ENCODE measurements around the gene KCNC4. TPM values are rescaled to one million over a fixed set of nuclear protein-coding genes. Genes with fewer than 3 reads are reported as not detected.

KCNC4 gene
- polyA plus RNA-seq, 1 donor: 6.7 TPM

DNA sequence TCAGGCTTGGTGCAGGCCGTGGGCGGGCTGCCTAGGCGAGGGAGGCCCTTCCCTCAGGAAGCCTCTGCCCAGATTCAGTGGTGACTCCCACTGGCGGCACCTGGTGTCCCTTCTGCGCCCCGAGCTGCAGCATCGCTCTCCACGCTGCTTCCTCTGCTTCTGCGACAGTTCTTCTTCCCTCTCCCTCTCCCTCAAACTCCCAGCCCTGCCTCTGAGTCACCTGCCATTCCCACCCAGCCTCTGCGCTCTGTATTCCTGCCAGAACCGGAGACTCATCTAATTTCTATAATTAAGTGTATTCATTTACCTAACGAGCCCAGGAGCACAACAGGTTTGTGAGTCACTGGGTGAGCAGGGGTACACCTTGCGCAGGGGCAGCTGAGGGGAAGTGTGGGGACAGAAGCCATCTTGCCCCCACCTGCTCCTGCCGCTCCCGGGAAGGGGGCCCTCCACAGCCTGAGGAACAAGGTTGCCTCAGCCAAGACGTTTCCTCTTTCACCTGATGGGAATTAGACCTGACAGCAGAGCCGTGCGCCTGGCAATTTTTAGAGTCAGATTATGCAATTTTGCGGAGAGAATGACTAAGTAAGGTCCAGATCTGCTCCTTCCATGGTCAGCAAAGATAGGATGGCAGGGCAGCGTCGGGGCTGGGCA is 19.4 kb downstream of the KCNC4 start:
- DNase-seq: no peak

DNA sequence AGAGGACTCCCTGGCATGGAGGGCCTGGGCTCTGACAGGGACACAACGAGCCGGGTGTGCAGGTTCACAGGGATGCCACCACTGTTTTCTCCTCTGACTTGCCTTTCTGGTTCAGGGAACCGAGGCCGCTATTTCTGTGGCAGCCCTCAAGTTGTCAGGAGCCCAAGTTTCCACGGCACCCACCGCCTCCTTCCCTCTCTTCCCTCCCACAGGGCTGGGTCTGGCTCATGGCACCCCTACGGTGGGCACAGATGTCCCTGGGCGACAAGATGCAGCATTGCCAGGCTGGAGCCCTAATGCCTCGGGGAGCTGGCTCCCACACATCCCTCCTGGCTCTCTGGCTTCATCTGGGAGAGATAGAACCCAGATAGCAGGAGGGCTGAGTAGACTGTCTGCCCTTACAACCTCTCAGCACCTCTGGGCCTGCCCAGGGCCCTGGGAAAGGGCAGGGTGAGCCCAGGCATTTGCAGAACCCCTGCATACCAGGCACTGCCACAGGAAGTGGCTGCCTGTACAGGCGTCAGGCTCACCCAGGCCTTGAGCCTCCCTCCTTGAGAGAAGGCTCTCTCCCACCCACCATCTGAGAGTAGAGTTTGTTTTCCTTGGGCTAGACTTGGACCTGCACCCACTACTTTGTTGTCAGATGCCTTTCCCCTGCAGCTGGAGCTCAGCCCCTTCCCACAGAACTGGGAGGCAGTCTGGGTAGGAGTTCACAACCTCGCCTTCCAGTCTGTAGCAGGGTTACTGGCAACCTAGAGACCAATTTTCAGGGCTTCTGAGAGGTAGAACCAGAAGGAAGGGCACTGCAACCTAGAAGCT is 20.5 kb downstream of the KCNC4 start:
- DNase-seq: no peak

DNA sequence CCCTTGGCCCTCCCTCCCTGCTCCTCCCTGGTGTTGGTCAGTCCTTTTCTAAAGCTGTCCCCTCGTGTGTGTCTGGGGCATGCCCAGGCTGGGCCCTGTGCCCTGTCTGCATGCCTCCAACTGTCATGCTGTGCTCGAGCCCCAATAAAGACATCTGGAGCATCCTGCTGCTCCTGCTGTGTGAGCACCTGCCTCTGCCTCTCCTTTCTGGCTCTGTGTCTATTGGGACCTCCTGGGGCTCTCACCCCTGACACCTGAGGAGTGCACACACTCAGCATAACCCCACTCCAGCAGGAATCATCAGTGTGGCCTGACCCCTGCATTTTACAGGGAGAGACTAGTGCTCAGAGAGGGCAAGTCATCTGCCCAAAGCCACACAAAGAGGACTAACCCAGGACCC is 23.7 kb downstream of the KCNC4 start:
- DNase-seq: no peak

DNA sequence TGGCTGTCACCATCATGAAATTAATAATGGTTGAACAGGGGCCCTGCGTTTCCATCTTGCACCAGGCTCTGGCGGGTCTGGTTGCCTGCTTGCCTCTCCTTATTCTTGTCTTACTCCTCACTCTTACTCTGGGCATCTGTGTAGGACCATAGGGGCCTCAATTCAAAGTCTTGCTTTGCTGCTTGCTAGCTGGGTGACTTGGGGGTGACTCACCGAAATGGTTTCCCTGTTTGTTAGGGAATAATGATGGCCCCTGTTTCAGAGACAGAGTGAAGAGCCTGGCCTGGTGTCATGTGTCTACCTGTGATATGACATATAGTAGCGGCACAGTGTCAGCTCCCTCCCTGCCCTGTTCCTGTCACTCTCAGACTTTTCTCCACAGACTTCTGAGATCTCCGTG is 24.6 kb downstream of the KCNC4 start:
- DNase-seq: no peak

DNA sequence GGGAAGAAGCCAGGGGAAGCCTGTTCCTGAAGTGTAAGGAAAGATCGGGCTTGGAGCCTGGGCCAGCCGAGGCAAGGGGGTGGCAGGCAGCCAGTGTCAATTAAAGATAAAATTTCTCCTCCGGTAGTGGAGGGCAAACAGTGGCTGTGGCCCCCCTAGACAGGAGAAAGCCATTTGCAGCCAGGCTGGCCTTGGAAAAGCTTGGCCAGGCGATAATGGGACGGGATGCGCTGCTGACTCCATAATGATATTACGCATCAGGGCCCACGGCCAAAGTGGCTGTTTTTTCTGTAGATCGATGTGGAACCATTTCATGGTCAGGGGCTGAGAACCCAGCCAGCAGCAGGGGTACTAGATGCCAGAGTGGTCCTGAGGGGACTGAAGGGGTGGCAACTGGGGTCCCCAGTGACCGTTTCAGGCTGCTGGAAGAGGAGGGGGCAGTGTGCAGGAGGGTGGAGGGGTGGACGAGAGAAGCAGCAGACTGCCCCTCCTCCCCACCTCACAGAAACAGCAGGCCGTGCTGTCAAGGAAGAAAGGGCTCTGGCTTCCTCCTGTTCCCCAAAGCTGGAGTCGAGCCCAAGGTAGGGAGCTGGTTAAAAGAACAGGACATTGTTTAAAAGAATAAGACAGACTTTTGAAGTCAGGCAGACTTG is 25.2 kb downstream of the KCNC4 start:
- no peak for DNase-seq

DNA sequence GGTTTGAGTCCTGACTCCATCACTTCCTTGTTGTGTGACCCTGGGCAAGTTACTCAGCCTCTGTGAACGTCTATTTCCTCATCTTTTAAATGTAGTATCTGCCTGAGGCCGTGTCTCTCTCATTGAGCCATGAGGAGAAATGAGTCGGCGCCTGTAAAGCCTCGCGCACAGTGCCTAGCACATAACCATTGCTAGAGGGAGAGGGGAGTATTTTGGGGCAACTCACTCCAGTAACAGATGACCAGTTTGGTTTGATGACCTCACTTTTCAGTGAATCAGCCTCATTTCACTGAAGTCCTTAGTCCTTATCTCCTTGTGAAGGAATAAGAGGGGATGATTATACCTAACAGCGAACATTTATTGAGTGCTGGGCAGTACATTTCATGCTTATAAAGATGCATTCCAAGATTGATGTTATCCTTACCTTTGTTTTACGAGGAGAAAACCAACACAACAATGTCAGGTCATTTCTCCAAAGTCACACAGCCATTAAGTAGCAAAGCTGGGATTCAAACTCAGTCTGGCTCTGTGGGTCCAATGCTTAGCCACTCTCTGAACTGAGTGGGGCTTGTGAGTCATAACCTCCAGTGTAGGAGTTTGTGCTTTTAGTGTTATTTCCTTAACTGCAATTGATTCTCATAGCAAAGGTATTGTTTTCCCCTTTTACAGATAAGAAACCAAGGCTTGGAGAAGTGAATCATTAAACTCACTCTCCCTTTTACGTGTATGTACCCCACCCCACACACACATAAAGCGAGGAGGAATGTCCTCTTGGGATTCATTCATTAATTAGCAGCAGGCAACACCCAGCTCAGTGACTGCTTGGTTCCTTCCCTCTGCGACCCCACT is 25.9 kb downstream of the KCNC4 start:
- DNase-seq: no peak

DNA sequence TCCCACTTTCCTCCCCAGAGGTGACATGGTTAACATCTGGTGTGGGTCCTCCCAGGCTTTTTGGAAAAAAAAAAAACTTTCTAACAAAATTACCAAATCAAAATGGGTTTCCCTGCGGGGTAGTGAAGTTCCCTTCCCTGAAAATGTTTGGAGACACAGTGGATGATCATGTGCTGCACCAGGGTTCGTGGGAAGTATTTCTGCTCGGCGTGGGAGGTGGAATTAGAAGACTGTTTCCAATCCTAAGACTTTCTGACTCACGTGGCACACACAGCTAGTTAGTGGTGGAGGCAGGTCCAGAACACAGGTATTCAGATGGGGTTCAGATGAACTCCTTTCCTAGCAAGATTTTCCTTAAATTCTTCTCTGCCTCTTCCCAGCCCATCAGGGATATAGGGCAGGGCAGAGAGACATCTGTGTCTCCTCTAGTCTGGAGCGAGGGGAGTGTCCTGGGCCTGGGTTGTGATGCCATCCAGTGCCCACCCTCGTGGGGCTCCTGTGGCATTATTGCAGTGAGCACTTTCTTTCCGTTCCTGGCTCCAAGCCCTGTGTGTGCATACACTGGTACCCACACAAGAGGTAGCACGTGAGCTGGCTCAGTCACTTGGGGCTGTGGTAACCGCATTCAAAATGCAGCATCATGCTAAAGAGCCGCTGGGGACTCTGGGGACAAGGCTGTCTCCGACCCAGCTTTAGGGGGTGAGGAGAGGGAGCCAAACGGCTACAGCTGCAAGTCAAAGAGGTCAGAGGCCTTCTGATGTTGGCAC is 27.5 kb downstream of the KCNC4 start:
- no peak for DNase-seq

DNA sequence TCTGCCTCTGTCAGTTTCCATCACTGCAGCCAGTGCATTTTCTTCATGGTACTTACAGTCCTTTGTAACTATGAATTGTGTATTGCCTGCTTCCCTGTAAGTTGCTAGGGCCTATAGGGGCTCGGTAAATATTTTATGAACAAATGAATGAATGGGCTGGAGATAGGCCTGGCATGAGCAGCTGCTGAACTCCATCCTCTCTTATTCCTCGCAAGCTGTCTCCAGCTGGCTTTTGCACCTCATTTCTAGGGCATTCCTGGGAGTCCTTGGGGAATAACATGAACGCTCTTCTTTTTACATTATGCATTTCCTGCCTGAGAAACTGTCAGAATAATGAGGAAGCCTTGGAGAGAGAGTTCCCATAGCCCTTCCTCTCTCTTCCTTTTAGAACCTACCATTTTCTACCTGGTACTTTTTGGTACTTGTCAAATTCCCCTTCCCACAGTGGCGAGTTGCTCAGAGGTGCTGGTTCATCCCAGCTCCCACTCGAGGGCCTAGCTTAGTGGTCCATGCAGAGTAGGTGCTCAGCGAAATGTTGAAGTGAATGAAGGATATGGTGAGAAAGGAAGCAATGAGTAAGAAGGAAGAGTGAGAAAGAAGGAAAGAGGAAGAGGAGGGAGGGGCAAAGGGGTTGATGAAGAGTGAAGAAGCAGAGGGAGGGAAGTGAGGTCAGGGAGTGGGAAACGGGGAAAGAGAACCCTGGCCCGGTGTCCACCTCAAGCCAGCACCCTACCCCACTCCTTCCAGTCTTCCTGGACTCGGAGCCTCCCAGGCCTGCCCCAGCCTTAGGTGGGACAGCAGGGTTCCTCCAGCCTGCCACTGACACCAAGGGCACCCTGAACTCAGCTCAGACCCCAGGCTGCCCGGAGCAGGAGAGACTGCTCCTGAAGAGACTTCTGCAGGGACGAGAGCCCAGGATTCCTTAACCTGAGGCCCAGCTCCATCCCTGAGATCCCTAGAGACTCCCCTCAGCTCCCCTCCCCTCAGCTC is 29.6 kb downstream of the KCNC4 start:
- DNase-seq: no peak

DNA sequence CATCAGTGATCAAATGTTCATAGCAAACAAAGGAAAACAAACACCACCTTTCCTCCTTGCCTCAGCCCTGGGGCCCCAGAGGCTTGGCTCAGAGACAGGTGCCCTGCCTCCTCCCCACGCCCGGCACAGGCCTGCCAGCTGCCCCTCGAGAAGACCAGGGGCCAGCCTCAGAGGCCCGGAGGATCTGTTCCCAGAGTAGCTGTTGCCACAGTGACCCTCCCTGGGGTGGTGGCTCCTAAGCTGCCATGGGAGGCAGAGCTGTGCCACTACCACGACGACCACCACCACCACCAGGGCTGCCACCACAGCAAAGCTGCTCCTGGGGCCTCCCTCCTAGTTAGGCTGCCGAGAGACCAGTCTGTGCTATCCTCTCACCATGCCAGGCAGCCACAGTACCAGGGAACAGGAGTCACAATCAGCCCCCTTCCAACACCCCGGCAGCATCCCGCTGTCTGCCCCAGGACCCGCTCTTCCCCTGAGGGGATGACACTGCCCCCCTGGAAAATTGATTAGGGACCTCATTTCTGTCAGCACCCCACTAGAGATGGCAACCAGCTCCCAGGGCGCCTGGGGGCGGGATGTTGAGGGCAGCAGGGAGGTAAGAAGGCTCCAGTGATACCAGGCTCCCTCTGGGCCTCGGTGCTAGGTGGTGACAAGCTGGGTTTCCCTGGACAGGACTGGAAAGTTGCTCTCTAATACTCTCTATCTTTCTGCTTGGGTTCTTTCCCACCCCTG is 30.5 kb downstream of the KCNC4 start:
- DNase-seq: no peak

DNA sequence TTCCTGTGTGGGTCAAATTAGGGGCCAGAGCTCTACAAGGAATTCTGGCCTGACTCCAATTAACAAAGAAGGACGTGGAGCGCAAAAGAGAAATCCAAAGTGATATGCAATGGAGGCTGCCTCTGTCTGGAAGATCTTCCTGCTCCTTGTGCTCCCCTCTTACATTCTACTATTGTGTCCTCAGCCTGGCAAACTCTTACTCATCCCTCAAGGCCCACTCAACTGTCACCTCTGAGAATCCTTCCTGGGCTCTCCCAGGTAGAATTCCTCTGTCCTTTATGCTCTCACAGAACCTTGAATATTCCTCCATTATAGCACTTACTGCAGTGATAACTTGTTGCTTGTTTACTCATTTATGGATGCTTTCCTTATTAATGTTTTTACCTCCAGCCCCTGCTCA is 31.4 kb downstream of the KCNC4 start:
- DNase-seq: no peak

DNA sequence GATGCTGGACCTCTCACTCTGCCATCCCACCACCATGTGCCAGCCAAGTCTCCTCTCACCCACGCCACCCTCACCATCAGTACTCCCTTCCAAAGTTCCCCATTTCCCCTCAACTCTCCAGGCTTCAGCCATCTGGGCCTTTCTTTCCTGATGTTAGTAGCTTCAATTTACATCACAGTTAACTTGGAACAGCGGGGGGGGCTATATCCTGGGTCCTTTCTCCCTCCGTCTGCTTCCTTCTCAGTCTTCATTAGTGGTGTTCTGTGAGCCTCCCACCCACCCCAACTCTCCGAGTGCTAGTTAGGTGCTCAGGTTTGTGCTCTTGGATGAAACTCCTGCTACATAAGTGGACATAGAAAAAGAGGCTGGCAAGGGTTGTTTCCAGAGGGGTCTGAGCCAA is 31.9 kb downstream of the KCNC4 start:
- no peak for DNase-seq

DNA sequence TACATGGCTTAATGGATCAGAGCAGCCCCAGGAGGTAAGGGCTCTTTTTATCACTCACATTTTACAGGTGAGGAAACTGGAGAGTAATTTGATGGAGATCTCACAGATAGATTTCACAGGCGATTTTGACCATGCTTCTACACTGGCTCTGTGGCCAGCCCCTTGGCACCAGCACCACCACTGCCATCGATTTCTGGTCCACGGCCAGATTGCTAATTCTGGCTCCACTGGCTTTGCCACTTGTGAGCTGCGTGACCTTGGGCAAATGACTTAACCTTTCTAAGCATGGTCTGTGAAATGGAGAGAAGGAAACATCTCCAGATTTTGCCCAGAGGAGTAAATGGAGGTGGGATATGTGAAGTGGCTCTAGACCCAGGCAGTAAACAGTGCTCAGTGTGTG is 32.6 kb downstream of the KCNC4 start:
- DNase-seq: no peak

DNA sequence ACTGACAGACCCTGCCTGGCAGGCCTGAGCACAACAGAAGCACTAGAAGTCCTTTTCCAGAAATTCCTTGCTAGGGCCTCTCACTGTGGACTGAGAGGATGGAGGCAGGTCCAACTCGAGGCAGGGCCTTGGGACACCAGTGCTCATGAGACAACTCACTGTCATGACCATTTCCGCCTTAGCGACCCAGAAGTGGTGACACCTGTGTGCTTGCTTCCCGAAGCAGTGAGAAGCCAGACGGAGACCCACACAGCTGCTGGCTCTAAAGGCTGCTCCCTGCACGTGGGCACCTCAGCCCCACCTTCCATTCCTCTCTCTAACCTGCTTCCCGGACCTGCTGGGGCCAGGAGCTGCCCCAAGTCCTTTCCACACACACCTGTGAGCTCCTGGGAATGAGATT is 33.0 kb downstream of the KCNC4 start:
- no peak for DNase-seq

DNA sequence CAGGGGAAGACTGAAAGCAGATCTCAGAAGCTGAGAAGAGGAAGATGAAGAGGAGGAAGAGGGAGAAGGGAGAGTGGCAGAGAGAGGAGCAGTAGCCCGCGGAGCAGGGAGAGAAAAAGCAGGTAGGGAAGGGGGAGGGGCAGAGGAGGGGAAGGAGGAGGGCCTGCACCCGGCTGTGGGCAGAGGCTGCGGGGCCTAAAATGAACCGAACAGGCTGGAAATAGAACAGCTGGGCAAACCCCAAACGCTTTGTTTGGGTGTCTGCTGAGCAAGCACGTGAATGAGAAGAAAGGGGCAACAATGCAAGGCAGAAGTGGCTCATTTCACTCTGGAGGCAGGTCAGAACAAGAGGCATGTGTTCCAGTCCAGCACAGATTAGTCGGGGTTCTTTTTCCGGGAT is 33.5 kb downstream of the KCNC4 start:
- no peak for DNase-seq

DNA sequence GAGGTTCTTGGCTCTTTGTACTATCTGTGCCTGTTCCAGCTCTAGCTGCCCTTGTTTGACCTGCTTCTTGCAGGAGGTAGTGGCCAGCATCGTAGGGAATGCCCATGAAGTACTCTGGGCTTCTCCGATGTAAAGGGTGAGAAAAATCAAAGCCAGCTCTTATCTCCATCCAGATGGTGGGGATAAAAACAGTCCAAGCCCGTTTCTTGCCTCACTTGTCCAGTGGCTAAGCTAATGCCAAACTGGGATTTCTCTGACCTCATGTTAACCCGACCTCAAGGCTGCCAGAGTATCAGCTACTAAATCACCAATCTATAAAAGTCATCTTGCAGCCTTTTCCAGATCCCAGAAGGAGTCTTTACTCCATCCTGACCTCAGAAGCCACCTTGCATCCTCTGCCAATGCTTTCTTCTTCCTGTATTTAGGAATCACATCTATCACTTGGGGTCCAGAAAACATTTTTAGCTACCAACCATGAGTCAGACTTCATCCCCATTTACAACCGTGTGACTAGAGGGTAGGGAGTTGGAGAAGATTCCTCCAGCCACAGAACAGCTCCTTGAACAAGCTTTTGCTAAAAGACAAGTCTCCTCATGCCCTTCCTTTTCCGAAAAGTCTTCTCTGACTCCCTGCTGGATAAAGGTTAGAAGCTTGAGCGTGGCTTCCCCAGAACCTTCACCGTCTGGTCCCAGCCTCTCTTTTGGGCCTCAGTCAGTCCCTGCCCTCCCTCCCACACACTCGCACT is 35.9 kb downstream of the KCNC4 start:
- DNase-seq: no peak

DNA sequence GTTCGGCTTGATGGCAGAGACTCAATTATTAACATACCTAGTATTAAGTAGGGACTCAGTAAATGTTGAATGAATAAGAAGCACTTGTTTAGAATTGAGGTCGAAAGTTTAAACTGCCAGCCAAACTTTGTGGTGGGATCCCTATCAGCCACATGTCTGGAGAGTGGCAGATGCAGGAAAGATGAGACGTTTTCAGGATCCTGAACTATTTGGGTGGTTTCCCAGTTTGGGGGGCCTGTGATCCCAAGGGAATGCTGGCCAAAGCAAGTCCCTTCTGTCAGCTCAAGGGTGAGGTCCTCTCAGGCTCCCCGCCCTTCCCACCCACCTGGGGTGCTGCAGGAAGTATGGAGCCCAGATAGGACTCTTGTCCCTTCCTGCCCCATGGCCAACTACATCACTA is 38.6 kb downstream of the KCNC4 start:
- DNase-seq: no peak

DNA sequence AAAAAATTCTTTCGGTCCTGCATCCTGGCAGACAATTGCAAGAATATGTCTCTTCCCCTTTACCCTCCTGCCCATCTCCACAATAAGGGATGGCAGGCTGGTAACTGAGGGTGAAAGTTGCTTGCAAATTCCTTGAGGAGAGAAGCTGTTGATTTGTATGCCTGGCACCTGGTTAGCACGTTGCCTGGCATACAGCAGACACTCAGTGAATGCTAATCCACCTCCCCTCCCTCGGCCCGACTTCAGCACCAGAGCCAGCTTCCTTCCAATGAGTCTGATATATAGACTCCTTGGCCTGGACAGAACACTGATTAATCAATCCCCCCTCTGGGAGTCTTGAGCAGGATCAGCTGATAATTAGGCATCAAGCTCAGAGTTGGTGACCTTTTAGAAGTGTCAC is 39.1 kb downstream of the KCNC4 start:
- DNase-seq: no peak

DNA sequence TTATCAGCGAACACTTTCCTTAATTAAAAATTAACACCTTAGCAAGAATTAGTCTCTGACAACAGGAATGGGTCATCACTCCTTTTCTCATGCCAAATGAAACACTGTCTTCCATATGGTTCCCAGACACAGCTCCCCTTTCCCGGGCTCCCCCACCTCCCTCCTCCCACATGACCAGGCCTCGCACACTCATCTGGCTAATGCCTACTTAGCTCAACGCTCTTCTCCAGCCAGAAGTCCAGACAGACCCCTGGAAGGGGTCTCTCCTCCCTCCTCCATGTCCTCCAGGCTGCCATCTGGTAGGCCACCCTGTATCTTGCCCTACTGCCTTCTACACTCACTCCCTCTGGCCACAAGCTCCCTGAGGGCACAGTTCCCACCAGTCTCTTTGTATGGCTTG is 39.9 kb downstream of the KCNC4 start:
- DNase-seq: no peak

DNA sequence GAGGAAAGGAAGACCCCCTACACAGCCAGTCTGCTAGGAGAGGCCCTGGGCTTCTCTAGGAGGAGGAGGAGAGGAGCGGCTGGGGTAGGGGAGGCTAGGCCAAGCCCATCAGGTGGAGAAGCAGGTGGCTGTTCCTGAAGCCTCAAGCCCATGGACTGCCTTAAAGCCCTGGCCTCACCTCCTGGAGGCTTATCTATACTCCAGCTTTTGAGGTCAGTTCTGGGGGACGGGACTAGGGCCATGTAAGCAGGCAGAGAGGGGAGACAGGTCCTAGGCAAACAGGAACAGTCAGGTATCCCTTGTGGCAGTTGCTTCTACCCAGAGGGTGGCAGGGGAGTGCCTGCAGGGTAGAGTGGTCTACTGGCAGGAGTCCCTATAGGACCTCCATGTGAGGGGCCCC is 40.6 kb downstream of the KCNC4 start:
- no peak for DNase-seq

Measured in left kidney (tissue), 2 donors.